ENCODE measurements around the gene CDH5. TPM values are rescaled to one million over a fixed set of nuclear protein-coding genes. Genes with fewer than 3 reads are reported as not detected.

CDH5 gene
- total and polyA plus RNA-seq, 2 of the 8 experiments (the other 6 are each of a cell fraction or from before 2014, with no cell fraction given) = 0.32 TPM

- peaks cover 11% of the 10 kb centered on the region for H3K23me2 ChIP-seq (ENCODE audit: low read depth, low read length)
- H2BK12ac ChIP-seq (ENCODE audit: low read depth, low read length) = no peak overlapping the region
- no peaks in the 10 kb centered on the region for H3K79me1 ChIP-seq (ENCODE audit: low read depth, low read length)
- no peak overlapping the region for H3K56ac ChIP-seq (replicated peaks; ENCODE audit: insufficient read length, low read depth, low read length)
- no peaks in the 10 kb centered on the region for H3K9me3 ChIP-seq (ENCODE audit: insufficient read depth in 2 of 2, low read depth in 1 of 2, low read length in 1 of 2)
- H2BK20ac ChIP-seq (ENCODE audit: low read length) = no peak overlapping the region
- FAIRE-seq (no peak), DNase-seq (ENCODE audit: low read depth in 1 of 2, low spot score in 2 of 2) (no peak)
- peaks cover 0 to 11% (median 7%) of the 10 kb centered on the region in 4 experiments; a peak in 6 of 7 replicates for H3K4me1 ChIP-seq (replicated peaks in 1 of 4; ENCODE audit: control insufficient read depth in 3 of 4, insufficient read depth in 4 of 4, low read length in 3 of 4)
- H3K18ac ChIP-seq (ENCODE audit: extremely low read depth, low read length) = no peak overlapping the region
- POLR2A ChIA-PET (ENCODE audit: partially characterized antibody) = no interaction called here
- H3K27me3 ChIP-seq (replicated peaks in 1 of 4; ENCODE audit: control insufficient read depth in 3 of 4, extremely low read depth in 1 of 4, insufficient read depth in 3 of 4, low read length in 3 of 4) = peaks cover 23 to 34% (median 30%) of the 10 kb centered on the region in 4 experiments
- no peak overlapping the region for H4K91ac ChIP-seq (replicated peaks; ENCODE audit: insufficient read length, low read length)
- no peak overlapping the region for H3K9ac ChIP-seq (replicated peaks in 1 of 4; ENCODE audit: extremely low read depth in 1 of 4, low read depth in 3 of 4, low read length in 3 of 4)
- no peaks in the 10 kb centered on the region for H3K36me3 ChIP-seq (ENCODE audit: control insufficient read depth in 2 of 4, insufficient read depth in 4 of 4, low read length in 3 of 4)
- CTCF ChIA-PET (ENCODE audit: partially characterized antibody) = interaction anchor here (0.9 to 1.9 kb wide), 2 partner anchors 21 to 65 kb away, joined by 4 read pairs; no protein-coding TSS in a partner anchor
- H3K4ac ChIP-seq (replicated peaks; ENCODE audit: insufficient read length, low read depth, low read length) = no peak overlapping the region
- H2AK5ac ChIP-seq (ENCODE audit: low read depth, low read length) = no peak overlapping the region
- H4K8ac ChIP-seq (ENCODE audit: extremely low read depth, insufficient read depth, low read length) = no peak overlapping the region
- no peak for TF ChIP-seq POLR2AphosphoS5 (IDR thresholded peaks at IDR 0.05; ENCODE audit: low read depth, low read length)
- no peak for TF ChIP-seq CTBP2 (IDR thresholded peaks at IDR 0.05; ENCODE audit: borderline replicate concordance, insufficient read depth, insufficient read length, low read length)
- no peak for TF ChIP-seq SP2 (IDR thresholded peaks at IDR 0.05; ENCODE audit: low read length)
- no peak overlapping the region for H3K4me2 ChIP-seq (ENCODE audit: insufficient read depth in 1 of 2, low read depth in 2 of 2, low read length in 2 of 2)
- no peak overlapping the region for H2AFZ ChIP-seq (ENCODE audit: low read length)
- H2BK120ac ChIP-seq (replicated peaks; ENCODE audit: low read depth, low read length) = no peak overlapping the region
- no peak overlapping the region for H3K4me3 ChIP-seq (ENCODE audit: extremely low read depth in 1 of 4, insufficient read depth in 2 of 4, low read depth in 3 of 4, low read length in 4 of 4)
- H4K5ac ChIP-seq (ENCODE audit: insufficient read length, low read depth, low read length) = no peak overlapping the region
- no peak overlapping the region for H2BK5ac ChIP-seq (ENCODE audit: low read depth, low read length)
- no peak overlapping the region for H3K14ac ChIP-seq (ENCODE audit: insufficient read length)
- H2BK15ac ChIP-seq (ENCODE audit: low read length) = no peak overlapping the region
- no peak overlapping the region for H3K27ac ChIP-seq (ENCODE audit: low read depth, low read length)
- 95% methylated on average over 2 of the region's 2 CpGs; no CpG with 5 or more reads in 1 of the 2 experiments for WGBS, 2 experiments (ENCODE audit: extremely low coverage in 1 of 2, insufficient coverage in 1 of 2, insufficient read length in 1 of 2, insufficient replicate concordance in 2 of 2, low coverage in 1 of 2, low lambda C conversion rate in 2 of 2, missing lambda C conversion rate in 1 of 2)
- peaks cover 0 to 4% of the 10 kb centered on the region in 2 experiments for H4K20me1 ChIP-seq (replicated peaks in 1 of 2; ENCODE audit: control insufficient read depth in 1 of 2, insufficient read depth in 2 of 2, low read length in 2 of 2)
- no peak overlapping the region for H3K23ac ChIP-seq (ENCODE audit: insufficient read length)
- no peaks in the 10 kb centered on the region for H3K79me2 ChIP-seq (ENCODE audit: control insufficient read depth in 1 of 2, insufficient read depth in 2 of 2, low read length in 2 of 2)
These were observed 55.9 kb downstream of the CDH5 start for GRCh38 chr16:66422366-66422765.
